Activated T-cell treated with anti-CD3 and anti-CD28 coated beads for 1 hour (primary cell): Measurements from ENCODE around the gene TBL1XR1.
"Not testable (repeated sequence)": the region's sequence is repeated elsewhere in the genome, so short reads cannot be mapped to it uniquely, and the experiment has no call there.

Experiments
- DNase-seq: peaks from one replicate; pipeline ENCODE4 v3.0.0-alpha.2; 2020; ENCODE audit warnings: low read depth

Gene TBL1XR1

DNA sequence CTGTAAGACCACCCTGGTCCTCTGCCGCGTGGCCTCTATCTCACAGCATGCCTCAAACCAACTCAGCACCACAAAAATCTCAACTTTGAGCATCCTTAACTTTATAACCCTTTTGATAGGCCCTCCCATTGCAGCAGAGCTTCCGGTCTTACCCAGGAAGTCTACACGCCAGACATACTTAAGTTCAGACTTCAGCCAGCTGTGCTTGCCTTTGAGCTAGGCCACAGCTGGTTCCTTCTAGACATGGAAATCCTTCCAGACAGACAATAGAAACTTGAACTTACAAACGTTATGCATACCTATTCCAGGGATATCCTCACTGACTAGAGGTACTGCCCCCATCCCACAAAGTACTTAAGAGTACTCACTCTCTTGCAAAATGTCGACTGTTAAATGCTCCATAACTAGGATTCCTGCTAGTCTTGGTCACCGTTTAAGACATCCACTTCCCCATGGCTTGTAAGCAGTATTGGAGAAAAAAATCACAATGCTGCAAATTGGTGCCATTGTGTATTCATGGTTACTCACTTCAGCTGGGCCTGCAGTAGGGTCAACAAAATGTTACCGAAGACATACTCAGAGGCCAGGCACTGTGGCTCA is 183.5 kb downstream of the TBL1XR1 start:
- no peak for DNase-seq

DNA sequence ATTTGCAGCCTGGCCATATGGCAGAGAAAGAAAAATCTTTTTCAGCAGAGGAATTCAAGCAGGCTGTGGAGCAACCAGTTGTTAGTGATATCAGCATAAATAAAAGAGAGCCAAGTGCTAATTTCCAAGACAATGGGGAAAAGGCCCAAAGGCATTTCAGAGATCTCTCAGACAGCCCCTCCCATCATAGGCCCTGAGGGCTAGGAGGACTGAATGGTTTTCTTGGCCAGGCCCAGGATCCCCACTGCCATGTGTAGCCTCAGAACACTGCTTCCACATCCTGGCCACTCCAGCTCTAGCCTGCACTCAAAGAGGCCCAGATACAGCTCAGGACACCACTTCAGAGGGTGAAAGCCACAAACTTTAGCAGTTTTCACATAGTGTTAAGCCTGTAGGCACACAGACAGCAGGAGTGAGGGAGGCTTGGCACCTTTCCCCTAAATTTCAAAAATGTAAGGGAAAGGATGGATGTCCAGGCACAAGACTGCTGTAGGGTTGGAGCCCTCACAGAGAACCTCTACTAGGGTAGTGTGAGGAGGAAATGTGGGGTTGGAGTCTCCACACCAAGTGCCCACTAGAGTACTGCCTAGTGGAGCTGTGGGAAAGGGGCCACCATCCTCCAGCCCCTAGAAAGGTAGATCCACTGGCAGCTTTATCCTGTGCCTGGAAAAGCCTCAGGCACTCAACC is 191.4 kb downstream of the TBL1XR1 start:
- DNase-seq = no peak

- DNase-seq = not testable (repeated sequence)
Measured at GRCh38 chr3:177000159-177000558, 197.1 kb downstream of the TBL1XR1 start.

DNA sequence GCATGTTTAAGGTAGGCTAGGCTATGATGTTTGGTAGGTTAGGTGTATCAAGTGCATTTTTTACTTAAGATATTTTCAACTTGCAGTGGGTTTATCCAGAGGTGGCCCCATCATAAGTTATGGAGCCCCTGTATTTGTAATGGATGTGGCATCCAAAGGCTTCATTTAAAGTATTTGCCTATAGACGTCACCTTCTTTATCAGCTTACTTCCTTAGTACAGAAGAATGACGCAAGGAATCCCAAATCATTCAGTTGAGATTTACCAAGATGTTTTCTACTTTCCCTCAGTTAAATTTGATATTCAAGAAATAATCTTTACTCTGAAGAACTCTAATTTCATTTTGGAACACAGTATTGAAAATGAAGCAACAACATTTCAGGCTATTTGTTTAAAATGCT is 201.3 kb downstream of the TBL1XR1 start:
- DNase-seq = no peak

DNA sequence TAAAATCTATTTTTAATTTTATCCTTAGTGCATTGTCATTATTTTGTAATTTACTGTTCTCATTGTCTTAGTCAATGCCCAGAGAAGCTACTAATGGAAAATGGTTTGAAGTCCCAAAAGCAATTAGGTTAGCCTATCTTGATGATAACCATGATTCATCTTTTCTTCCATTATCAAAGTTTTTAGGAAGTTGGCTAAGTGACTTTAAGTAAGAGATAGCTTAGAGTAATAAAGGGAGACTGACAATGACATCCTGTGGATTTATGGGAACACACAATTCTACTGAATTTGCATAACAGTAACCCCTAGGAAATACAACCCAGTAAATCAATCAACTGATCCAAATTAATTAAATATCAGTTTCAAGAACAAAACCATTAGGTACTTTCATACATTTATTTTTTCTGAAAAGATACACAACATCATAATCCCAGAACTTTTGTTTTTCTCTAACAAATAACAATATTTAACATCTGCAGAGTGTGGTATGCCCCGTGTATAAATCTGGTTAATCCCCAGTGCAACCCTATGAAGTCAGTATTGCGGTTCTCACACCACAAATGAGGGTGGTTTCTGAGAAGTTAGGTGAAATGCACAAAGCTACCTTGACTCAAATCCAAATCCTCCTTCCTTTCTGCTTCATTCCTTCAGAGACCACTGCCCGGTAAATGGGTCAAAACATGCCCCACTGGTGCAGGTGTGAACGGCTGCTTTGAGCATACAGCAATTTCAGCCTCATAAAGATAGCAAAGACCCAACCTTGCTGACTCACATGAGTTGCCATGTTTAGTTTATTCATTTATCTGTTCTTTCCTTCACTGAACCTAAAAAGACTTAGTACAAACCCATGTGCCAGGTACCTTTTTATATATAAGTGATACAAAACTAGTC is 202.1 kb downstream of the TBL1XR1 start:
- DNase-seq = no peak

- DNase-seq = no peak
Measured at GRCh38 chr3:176994393-176994792, 202.9 kb downstream of the TBL1XR1 start.

DNA sequence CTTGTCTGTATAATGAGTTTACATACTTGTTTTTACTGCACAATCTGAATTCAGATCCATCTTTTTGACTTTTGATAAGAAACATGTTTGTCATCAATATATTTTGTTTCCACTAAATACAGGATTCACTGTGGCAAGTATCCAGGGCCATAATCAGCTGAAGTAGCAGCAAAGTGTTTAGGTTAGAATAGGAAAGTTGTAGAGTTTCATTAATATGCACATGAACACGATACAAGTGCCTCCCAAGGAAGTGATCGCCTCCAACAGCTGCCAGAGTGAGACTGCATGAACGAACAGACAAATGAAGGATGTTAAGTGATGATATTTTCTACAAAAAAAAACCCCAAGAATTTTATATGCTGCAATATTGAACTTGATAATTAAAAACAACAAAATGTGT is 204.3 kb downstream of the TBL1XR1 start:
- DNase-seq = no peak

DNA sequence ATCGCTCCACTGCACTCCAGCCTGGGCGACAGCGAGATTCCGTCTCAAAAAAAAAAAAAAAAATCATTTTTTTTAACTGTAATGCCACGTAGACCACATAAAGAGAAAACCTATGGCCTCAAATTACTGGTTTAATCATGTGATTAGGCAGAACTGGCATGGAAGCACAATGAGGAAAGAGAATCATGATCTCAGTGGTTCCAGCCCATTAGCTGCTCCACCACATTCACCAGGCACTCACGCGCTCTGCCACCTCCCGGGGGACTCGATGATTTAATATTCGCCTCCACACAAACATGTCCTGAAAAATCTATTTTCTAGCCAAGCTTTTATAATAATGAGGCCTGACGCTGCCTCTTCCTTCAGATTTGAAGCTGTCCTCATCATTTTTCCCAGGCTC is 204.7 kb downstream of the TBL1XR1 start:
- no peak for DNase-seq

- no peak for DNase-seq
Measured at GRCh38 chr3:176988795-176989194, 208.5 kb downstream of the TBL1XR1 start.

- DNase-seq = no peak
Measured at GRCh38 chr3:176987901-176988650, 209.2 kb downstream of the TBL1XR1 start.

DNA sequence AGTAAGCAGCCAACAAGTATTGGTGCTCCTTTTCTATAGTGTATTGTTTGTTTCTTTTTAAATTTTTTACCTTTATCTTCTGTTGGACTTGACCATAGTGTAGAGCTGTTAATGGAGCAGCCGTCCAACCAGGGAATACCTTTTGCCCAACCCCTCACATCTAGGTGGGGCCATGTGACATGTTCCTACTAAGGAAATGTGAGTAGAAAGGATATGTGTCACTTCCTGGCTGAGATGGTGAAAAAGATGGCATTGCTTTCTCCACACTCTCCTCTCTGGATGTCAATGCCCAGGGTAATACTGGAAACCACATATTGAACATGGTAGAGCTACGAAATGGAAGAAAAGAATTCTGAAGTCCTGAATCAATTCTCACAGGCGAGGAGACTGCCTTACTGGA is 218.8 kb downstream of the TBL1XR1 start:
- no peak for DNase-seq

DNA sequence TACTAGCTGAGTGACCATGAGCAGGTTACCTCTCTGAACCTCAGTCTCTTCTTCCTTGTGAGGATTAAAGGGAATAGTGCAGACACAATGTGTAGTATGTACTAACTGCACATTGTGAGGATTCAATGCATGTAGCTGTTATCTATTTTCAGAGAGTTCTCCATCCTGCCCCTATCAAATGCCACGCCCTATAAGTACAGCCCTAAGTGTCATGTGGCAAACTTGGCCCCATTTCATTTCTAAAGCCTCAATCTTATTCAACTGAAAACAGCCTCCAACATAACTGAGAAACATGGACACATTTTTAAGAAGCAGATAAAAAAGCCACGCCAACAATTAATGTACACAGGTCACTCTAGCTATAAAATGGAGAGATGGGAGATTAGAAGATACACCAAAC is 220.0 kb downstream of the TBL1XR1 start:
- DNase-seq = no peak

GRCh38 chr3:176976586-176976985 is 220.7 kb downstream of the TBL1XR1 start:
- no peak for DNase-seq

DNA sequence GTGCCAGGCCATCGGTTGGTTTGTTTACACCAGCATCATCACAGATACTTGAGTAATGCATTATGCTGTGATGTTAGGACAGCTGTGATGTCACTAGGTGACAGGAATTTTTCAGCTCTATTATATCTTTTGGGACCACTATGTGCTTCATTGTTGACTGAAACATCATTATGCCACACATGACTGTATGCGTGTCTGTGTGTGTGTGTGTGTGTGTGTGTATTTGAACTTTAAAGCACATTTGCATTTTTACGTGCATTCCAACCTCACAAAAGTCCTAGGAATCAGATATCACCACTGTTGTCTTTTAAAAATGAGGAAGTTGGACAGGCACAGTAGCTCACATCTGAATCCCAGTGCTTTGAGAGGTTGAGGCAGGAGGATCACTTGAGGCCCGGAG is 223.0 kb downstream of the TBL1XR1 start:
- no peak for DNase-seq

DNA sequence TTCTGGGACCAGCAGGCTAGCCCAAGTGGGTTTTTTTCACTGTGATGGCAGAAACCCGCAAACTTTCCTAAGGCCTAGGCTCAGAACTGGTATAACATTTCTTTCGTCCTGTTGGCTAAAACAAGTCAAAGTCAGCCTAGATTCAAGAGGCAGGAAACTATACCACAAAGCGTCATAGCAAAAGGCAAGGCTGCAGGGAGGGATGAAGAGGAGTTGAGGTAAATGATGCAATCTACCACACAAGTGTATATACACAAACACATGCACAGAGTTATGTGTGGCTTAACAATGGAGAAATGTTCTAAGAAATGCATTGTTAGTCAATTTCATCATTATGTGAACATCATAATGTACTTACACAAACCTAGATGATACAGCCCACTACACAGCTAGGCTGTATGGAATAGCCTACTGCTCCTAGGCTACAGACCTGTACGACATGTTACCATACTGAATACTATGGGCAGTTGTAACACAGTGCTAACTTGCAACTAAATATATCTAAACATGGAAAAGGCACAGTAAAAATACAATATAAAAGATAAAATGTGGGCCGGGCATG is 225.6 kb downstream of the TBL1XR1 start:
- DNase-seq = no peak

DNA sequence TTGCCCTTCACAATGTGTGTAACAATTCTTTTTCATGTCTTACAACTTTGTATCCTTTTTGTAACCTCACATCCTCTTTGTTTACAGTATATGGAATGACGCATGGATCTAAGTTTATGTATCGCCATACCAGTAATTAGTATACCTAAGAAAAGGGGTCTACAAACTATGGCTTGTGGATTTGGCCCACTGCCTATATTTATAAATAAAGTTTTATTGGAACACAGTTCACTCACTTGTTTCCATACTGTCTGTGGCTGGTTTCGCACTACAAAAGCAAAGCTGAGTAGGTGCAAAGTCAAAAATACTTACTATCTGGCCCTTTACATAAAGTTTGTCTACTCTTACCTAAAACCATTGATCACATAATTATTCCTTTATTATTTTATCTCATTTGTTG is 226.5 kb downstream of the TBL1XR1 start:
- no peak for DNase-seq

- DNase-seq = no peak
Measured at GRCh38 chr3:176969506-176969905, 227.8 kb downstream of the TBL1XR1 start.
